ENCODE measurements around the gene PDSS2. TPM values are rescaled to one million over a fixed set of nuclear protein-coding genes. Genes with fewer than 3 reads are reported as not detected.
"Not testable (repeated sequence)": the region's sequence is repeated elsewhere in the genome, so short reads cannot be mapped to it uniquely, and the experiment has no call there.

PDSS2 gene
- total and polyA plus RNA-seq, 10 donors, result 4.3 to 16.6 (median 11.7) TPM

DNA sequence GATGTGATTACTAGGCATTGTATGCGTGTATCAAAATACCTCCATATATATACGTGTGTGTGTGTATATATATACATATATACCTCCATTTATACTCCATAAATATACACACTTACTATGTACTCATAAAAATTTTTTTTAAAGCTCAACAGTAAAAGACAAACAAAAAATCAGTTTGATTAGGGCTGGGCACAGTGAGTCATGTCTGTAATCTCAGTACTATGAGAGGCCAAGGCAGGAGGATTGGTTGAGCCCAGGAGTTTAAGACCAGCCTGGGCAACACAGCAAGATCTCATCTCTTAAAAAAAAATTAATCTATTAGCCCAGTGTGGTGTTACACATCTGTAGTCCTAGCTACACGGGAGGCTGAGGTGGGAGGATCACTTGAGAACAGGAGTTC lies 24.6 kb downstream of the PDSS2 start:
- intact Hi-C loops (cut with DNase I; ENCODE audit: low total_unique reads), result no loop called here
- no peaks in the 10 kb centered on the region for H3K27me3 ChIP-seq (replicated peaks in 1 of 7)
- DNase-seq, result no peak
- peaks cover 0 to 7% (median 0%) of the 10 kb centered on the region in 6 donors for H3K4me1 ChIP-seq
- 93 to 95% (median 94%) methylated on average over 3 of the region's 3 CpGs for WGBS, 5 donors
- TF ChIP-seq POLR2A (IDR thresholded peaks at IDR 0.05), result no peak
- no peak for TF ChIP-seq POLR2AphosphoS5 (IDR thresholded peaks at IDR 0.05)
- TF ChIP-seq, protein P1, sequence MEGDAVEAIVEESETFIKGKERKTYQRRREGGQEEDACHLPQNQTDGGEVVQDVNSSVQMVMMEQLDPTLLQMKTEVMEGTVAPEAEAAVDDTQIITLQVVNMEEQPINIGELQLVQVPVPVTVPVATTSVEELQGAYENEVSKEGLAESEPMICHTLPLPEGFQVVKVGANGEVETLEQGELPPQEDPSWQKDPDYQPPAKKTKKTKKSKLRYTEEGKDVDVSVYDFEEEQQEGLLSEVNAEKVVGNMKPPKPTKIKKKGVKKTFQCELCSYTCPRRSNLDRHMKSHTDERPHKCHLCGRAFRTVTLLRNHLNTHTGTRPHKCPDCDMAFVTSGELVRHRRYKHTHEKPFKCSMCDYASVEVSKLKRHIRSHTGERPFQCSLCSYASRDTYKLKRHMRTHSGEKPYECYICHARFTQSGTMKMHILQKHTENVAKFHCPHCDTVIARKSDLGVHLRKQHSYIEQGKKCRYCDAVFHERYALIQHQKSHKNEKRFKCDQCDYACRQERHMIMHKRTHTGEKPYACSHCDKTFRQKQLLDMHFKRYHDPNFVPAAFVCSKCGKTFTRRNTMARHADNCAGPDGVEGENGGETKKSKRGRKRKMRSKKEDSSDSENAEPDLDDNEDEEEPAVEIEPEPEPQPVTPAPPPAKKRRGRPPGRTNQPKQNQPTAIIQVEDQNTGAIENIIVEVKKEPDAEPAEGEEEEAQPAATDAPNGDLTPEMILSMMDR (IDR thresholded peaks at IDR 0.05 in 8 of 11, conservative IDR thresholded peaks at IDR 0.05 in 3 of 11), result no peak
- H3K9me3 ChIP-seq, result no peaks in the 10 kb centered on the region
- H3K4me3 ChIP-seq, result no peak overlapping the region
- H3K36me3 ChIP-seq, result no peaks in the 10 kb centered on the region
- no peak overlapping the region for H3K27ac ChIP-seq

DNA sequence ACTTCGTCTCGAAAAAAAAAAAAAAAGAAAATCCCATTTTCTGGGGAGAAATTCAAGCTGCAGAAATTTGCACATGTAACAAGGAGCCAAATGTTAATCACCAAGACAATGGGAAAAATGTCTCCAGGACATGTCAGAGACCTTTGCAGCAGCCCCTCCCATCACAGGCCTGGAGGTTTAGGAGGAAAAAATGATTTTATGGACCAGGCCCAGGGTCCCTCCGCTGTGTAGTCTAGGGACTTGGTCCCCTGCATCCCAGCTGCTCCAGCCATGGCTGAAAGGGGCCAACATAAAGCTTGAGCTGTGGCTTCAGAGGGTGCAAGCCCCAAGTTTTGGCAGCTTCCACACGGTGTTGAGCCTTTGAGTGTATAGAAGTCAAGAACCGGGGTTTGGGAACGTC lies 33.4 kb downstream of the PDSS2 start:
- DNase-seq; H3K27me3 ChIP-seq (replicated peaks in 1 of 7); intact Hi-C loops (cut with DNase I; ENCODE audit: low total_unique reads); H3K4me3 ChIP-seq; H3K27ac ChIP-seq; H3K4me1 ChIP-seq: not testable (repeated sequence)
- H3K9me3 ChIP-seq, result peaks cover 4 to 34% (median 22%) of the 10 kb centered on the region in 8 donors
- 62 to 93% (median 66%) methylated on average over 6 of the region's 6 CpGs for WGBS, 5 donors
- peaks cover 0 to 23% (median 6%) of the 10 kb centered on the region in 6 donors for H3K36me3 ChIP-seq

DNA sequence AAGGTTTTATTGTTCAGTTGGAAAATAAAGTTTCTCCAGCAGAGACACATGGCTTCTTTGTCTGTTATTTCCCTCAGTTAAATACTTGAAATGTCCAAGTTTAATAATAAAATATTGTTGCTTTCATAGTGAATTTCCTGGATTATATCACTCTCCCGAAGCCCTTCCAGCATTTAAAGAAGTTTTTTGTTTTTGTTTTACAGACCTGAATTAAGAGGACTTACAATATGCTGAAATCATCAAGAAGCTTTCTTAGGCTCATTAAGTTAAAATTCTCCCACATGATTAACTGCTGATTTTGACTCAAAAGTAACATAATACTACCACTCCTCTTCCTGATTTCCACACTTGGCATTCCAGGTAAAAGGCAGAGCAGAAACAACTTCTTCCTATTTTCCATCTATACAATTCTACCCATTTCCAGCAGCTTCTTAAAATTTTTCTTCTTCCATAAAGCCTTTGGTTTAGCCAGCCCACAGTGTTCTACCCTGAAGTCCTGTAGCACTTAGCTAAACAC lies 35.8 kb downstream of the PDSS2 start:
- DNase-seq, result no peak
- Histone ChIP-seq H3K4me1 (peaks cover 0 to 3% (median 0%) of the 10 kb centered on the region in 6 donors), H3K36me3 (peaks cover 0 to 16% (median 6%) of the 10 kb centered on the region in 6 donors), H3K4me3 (no peak overlapping the region), H3K27ac (no peak overlapping the region), H3K27me3 (replicated peaks in 1 of 7) (no peaks in the 10 kb centered on the region), H3K9me3 (peaks cover 4 to 34% (median 22%) of the 10 kb centered on the region in 8 donors)
- 54 to 74% (median 65%) methylated on average over 1 of the region's 1 CpG for WGBS, 5 donors
- TF ChIP-seq, protein P1 (IDR thresholded peaks at IDR 0.05 in 8 of 11, conservative IDR thresholded peaks at IDR 0.05 in 3 of 11), result no peak
- TF ChIP-seq POLR2AphosphoS5 (IDR thresholded peaks at IDR 0.05) (no peak), POLR2A (IDR thresholded peaks at IDR 0.05) (no peak)
- intact Hi-C loops (cut with DNase I; ENCODE audit: low total_unique reads), result no loop called here

DNA sequence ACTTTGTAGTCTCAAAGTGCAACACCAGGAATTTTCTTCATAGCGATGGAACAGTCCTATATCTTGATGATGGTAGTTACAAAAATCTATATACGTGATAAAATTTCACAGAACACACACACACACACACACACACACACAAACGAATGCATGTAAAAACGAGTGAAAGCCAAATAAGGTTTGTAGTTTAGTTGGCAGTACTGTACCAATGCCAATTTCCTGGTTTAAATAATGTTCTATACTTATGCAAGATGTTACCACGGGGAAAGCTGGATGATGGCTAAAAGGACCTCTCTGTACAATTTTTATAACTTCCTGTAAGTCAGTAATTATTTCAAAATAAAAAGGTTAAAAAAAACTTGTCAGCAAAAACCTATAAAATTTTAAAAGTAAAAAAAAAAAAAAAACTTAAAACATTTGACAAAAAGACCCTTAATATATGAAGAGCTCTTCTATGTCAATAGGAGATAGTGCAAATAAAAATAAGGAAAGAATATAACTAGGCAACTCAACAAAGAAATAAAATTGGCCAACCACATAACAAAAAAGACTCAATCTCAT lies 37.6 kb downstream of the PDSS2 start:
- Histone ChIP-seq H3K4me3 (no peak overlapping the region), H3K4me1 (peaks cover 0 to 3% (median 0%) of the 10 kb centered on the region in 6 donors), H3K27me3 (replicated peaks in 1 of 7) (no peaks in the 10 kb centered on the region), H3K36me3 (peaks cover 0 to 11% (median 6%) of the 10 kb centered on the region in 6 donors), H3K27ac (no peak overlapping the region), H3K9me3 (peaks cover 4 to 22% (median 16%) of the 10 kb centered on the region in 8 donors)
- DNase-seq, result no peak
- TF ChIP-seq POLR2A (IDR thresholded peaks at IDR 0.05) (no peak), POLR2AphosphoS5 (IDR thresholded peaks at IDR 0.05) (no peak)
- TF ChIP-seq, protein P1 (IDR thresholded peaks at IDR 0.05 in 8 of 11, conservative IDR thresholded peaks at IDR 0.05 in 3 of 11), result no peak
- intact Hi-C loops (cut with DNase I; ENCODE audit: low total_unique reads), result no loop called here
- WGBS, 5 donors, result 62 to 80% (median 74%) methylated on average over 5 of the region's 5 CpGs
